OCI-LY3 (cell line): ENCODE results near the gene HS2ST1.

Experiments used
- EZH2phosphoT487 ChIP-seq: fragments of 200-600 bp; shearing (Covaris generic); IDR thresholded peaks from 2 replicates; pipeline ENCODE4 v1.6.1; 2018; ENCODE audit warnings: antibody characterized with exemption, mixed run types, low read depth
- TF ChIP-seq, protein P1 (sequence below): fragments of 200-600, 300-600 bp; sonication (generic); IDR thresholded peaks from 2 replicates; pipeline ENCODE4 v1.5.1; 2014; ENCODE audit warnings: antibody characterized with exemption, low read length, low read depth

DNA sequence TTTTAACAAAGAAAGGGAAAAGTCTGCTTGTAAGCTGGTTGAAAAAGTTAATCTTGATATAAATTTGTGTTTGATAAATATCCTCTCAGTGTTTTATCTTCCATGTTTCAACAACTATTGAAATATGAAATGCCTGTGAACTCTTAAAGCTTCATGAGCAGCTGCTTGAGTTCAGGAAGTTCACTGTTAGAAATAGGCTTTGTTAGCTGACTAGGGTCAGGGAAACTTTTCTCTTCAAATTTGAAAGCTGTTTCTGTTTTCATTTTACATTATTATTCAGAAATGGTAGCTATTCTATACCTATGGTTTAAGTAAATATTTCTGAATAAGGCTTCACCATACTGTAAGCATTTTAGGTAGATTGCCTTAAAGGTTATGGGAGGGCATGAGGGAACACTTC lies 191.7 kb downstream of the HS2ST1 start:
- TF ChIP-seq, protein P1, sequence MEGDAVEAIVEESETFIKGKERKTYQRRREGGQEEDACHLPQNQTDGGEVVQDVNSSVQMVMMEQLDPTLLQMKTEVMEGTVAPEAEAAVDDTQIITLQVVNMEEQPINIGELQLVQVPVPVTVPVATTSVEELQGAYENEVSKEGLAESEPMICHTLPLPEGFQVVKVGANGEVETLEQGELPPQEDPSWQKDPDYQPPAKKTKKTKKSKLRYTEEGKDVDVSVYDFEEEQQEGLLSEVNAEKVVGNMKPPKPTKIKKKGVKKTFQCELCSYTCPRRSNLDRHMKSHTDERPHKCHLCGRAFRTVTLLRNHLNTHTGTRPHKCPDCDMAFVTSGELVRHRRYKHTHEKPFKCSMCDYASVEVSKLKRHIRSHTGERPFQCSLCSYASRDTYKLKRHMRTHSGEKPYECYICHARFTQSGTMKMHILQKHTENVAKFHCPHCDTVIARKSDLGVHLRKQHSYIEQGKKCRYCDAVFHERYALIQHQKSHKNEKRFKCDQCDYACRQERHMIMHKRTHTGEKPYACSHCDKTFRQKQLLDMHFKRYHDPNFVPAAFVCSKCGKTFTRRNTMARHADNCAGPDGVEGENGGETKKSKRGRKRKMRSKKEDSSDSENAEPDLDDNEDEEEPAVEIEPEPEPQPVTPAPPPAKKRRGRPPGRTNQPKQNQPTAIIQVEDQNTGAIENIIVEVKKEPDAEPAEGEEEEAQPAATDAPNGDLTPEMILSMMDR = no peak
- no peak for TF ChIP-seq EZH2phosphoT487
